ENCODE results near the gene SERPINB6.
A peak's percentile ranks its signal among the peaks of the same experiment; 100 is the strongest.
"Not testable (repeated sequence)": the region's sequence is repeated elsewhere in the genome, so short reads cannot be mapped to it uniquely, and the experiment has no call there.

SERPINB6 gene

GRCh38 chr6:3003226-3003625, 31.9 kb upstream of the SERPINB6 start:
- H3K79me1 ChIP-seq (ENCODE audit: low read length); H2AK5ac ChIP-seq (ENCODE audit: low read length); H3K4ac ChIP-seq (ENCODE audit: low read depth, low read length); H3K27ac ChIP-seq (ENCODE audit: low read depth, low read length); H4K5ac ChIP-seq (ENCODE audit: low read length); H3K9ac ChIP-seq (ENCODE audit: low read length); H2BK5ac ChIP-seq (ENCODE audit: low read length); H3K79me2 ChIP-seq (ENCODE audit: control insufficient read depth, insufficient read depth, low read length); H3K36me3 ChIP-seq (ENCODE audit: control insufficient read depth, insufficient read depth, low read length); H4K8ac ChIP-seq (ENCODE audit: low read depth, low read length); H3K18ac ChIP-seq (ENCODE audit: low read length); H2BK120ac ChIP-seq (ENCODE audit: low read depth, low read length); H3K4me1 ChIP-seq (ENCODE audit: control insufficient read depth, low read depth, low read length); H3K56ac ChIP-seq (ENCODE audit: low read length); H3K23ac ChIP-seq (ENCODE audit: low read length); H2BK15ac ChIP-seq (replicated peaks; ENCODE audit: low read depth); H3K27me3 ChIP-seq (ENCODE audit: insufficient read depth, low read length, poor library complexity); H3K4me3 ChIP-seq (ENCODE audit: low read length); DNase-seq; H3K4me2 ChIP-seq (ENCODE audit: low read length): not testable (repeated sequence)
- WGBS (ENCODE audit: extremely low coverage, insufficient coverage, low lambda C conversion rate) = no CpG with 5 or more reads among the region's 5 CpGs

- Histone ChIP-seq H3K27me3 (ENCODE audit: insufficient read depth, low read length, poor library complexity) (no peaks in the 10 kb centered on the region), H3K18ac (ENCODE audit: low read length) (no peak overlapping the region), H2AK5ac (ENCODE audit: low read length) (no peak overlapping the region), H4K5ac (ENCODE audit: low read length) (no peak overlapping the region), H3K4me3 (ENCODE audit: low read length) (no peak overlapping the region), H3K79me2 (ENCODE audit: control insufficient read depth, insufficient read depth, low read length) (peaks cover 5% of the 10 kb centered on the region), H3K36me3 (ENCODE audit: control insufficient read depth, insufficient read depth, low read length) (peaks cover 4% of the 10 kb centered on the region), H3K4ac (ENCODE audit: low read depth, low read length) (no peak overlapping the region), H2BK15ac (replicated peaks; ENCODE audit: low read depth) (peak overlapping the region; percentile 19), H2BK5ac (ENCODE audit: low read length) (no peak overlapping the region), H2BK120ac (ENCODE audit: low read depth, low read length) (no peak overlapping the region), H3K4me2 (ENCODE audit: low read length) (no peak overlapping the region), H3K9ac (ENCODE audit: low read length) (no peak overlapping the region), H3K56ac (ENCODE audit: low read length) (peak overlapping the region; percentile 71), H3K79me1 (ENCODE audit: low read length) (peaks cover 2% of the 10 kb centered on the region), H3K27ac (ENCODE audit: low read depth, low read length) (no peak overlapping the region), H3K4me1 (ENCODE audit: control insufficient read depth, low read depth, low read length) (peaks cover 1% of the 10 kb centered on the region), H3K23ac (ENCODE audit: low read length) (no peak overlapping the region), H4K8ac (ENCODE audit: low read depth, low read length) (no peak overlapping the region)
- peak; percentile 95 for DNase-seq
- WGBS (ENCODE audit: extremely low coverage, insufficient coverage, low lambda C conversion rate) = no CpG with 5 or more reads among the region's 2 CpGs
Measured at GRCh38 chr6:3001773-3002293, 30.5 kb upstream of the SERPINB6 start.

DNA sequence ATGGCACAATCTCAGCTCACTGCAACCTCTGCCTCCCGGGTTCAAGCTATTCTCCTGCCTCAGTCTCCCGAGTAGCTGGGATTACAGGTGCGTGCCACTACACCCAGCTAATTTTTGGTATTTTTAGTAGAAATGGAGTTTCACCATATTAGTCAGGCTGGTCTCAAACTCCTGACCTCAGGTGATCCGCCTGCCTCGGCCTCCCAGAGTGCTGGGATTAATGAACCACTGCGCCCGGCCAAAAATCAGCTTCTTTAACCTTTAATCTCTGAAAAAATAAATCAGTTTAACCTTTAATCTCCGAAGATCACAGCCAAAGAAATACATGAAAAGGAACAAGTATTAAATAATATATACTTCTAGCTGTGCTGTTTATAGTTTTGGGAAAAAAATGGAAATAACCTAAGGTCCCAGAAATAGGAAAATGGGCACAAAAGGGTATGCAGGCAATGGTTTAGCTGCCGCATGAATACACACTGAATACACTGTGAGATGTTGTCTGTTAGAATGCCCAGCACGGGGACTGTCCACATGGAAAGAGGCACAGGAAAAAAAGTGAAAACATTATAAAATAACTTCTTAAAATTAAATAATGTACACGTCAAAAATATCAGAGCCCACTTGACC, 29.9 kb upstream of the SERPINB6 start:
- Histone ChIP-seq H3K56ac (ENCODE audit: low read length) (peak overlapping the region; percentile 71), H3K4me1 (ENCODE audit: control insufficient read depth, low read depth, low read length) (peaks cover 1% of the 10 kb centered on the region), H2BK15ac (replicated peaks; ENCODE audit: low read depth) (peak overlapping the region; percentile 19), H2AK5ac (ENCODE audit: low read length) (no peak overlapping the region), H3K9ac (ENCODE audit: low read length) (no peak overlapping the region), H3K36me3 (ENCODE audit: control insufficient read depth, insufficient read depth, low read length) (peaks cover 4% of the 10 kb centered on the region), H3K27me3 (ENCODE audit: insufficient read depth, low read length, poor library complexity) (no peaks in the 10 kb centered on the region), H3K27ac (ENCODE audit: low read depth, low read length) (no peak overlapping the region), H3K4me3 (ENCODE audit: low read length) (no peak overlapping the region), H4K5ac (ENCODE audit: low read length) (no peak overlapping the region), H3K79me1 (ENCODE audit: low read length) (peaks cover 2% of the 10 kb centered on the region), H3K79me2 (ENCODE audit: control insufficient read depth, insufficient read depth, low read length) (peaks cover 5% of the 10 kb centered on the region), H4K8ac (ENCODE audit: low read depth, low read length) (no peak overlapping the region), H3K18ac (ENCODE audit: low read length) (no peak overlapping the region), H2BK120ac (ENCODE audit: low read depth, low read length) (no peak overlapping the region), H3K4me2 (ENCODE audit: low read length) (no peak overlapping the region), H3K4ac (ENCODE audit: low read depth, low read length) (no peak overlapping the region), H3K23ac (ENCODE audit: low read length) (no peak overlapping the region), H2BK5ac (ENCODE audit: low read length) (no peak overlapping the region)
- WGBS (ENCODE audit: extremely low coverage, insufficient coverage, low lambda C conversion rate) = no CpG with 5 or more reads among the region's 11 CpGs
- no peak for DNase-seq

DNA sequence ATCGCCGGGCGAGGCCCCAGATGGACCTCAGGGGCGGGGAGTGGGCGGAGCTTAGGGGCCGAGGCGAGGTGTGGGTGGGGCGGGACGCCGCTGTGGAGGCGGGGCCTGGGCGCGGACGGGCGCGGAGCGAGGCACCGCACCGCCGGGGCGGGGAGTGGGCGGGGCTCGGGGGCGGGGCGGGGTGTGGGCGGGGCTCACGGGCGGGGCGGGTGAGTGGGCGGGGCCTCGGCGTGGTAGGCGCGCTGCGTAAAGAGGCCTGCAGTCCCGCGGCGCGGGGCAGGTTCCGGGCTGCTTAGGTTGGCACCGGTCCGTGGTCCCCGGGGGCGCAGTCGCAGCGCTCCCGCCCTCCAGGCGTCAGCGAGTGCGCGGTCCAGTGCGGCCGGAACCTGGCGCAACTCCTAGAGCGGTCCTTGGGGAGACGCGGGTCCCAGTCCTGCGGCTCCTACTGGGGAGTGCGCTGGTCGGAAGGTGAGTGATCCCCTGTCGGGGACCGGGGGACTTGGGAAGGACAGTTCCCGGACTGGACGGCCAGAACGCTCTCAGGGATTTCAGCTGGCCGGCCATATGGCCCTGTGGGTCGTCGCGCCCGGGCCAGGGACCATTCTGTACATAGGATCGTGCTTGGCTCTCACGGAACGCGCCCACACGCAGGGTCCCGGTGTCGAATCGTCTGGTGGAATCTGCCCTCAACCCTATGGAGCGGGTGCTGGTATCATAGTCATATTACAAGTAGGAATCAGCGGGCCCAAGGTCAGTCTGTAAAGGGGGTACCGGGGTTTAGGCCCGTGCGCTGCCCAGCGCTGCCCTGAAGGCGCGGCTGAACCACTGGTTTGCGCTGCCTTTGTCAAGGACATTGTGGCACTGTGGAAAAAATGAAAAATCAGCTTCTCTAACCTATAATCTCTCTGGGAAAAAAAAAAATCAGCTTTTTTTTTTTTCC, 28.5 kb upstream of the SERPINB6 start, which contains the start of gene NQO2:
TSS of gene NQO2 (plus strand) at position 277 of the 940 bp plus-strand sequence. CDS start 6,659 bp downstream, outside the sequence.
- H3K79me2 ChIP-seq (ENCODE audit: control insufficient read depth, insufficient read depth, low read length) = peaks cover 5% of the 10 kb centered on the region
- peak within 1 kb of the TSS; percentile 5 for H3K4ac ChIP-seq (ENCODE audit: low read depth, low read length)
- H3K4me3 ChIP-seq (ENCODE audit: low read length) = peak within 1 kb of the TSS; percentile 90
- H3K18ac ChIP-seq (ENCODE audit: low read length) = peak within 1 kb of the TSS; percentile 81
- H3K4me1 ChIP-seq (ENCODE audit: control insufficient read depth, low read depth, low read length) = peaks cover 1% of the 10 kb centered on the region
- H3K79me1 ChIP-seq (ENCODE audit: low read length) = peaks cover 2% of the 10 kb centered on the region
- no peak within 1 kb of the TSS for H2BK15ac ChIP-seq (replicated peaks; ENCODE audit: low read depth)
- H4K8ac ChIP-seq (ENCODE audit: low read depth, low read length) = no peak within 1 kb of the TSS
- peak within 1 kb of the TSS; percentile 84 for H3K4me2 ChIP-seq (ENCODE audit: low read length)
- no peak within 1 kb of the TSS for H2BK5ac ChIP-seq (ENCODE audit: low read length)
- peak within 1 kb of the TSS; percentile 5 for H2AK5ac ChIP-seq (ENCODE audit: low read length)
- H3K36me3 ChIP-seq (ENCODE audit: control insufficient read depth, insufficient read depth, low read length) = peaks cover 4% of the 10 kb centered on the region
- H3K27ac ChIP-seq (ENCODE audit: low read depth, low read length) = no peak within 1 kb of the TSS
- DNase-seq = peak; percentile 91
- WGBS (ENCODE audit: extremely low coverage, insufficient coverage, low lambda C conversion rate) = no CpG with 5 or more reads among the region's 87 CpGs
- peak within 1 kb of the TSS; percentile 93 for H3K56ac ChIP-seq (ENCODE audit: low read length)
- no peaks in the 10 kb centered on the region for H3K27me3 ChIP-seq (ENCODE audit: insufficient read depth, low read length, poor library complexity)
- peak within 1 kb of the TSS; percentile 91 for H3K9ac ChIP-seq (ENCODE audit: low read length)
- H4K5ac ChIP-seq (ENCODE audit: low read length) = no peak within 1 kb of the TSS
- H3K23ac ChIP-seq (ENCODE audit: low read length) = peak within 1 kb of the TSS; percentile 97
- no peak within 1 kb of the TSS for H2BK120ac ChIP-seq (ENCODE audit: low read depth, low read length)

GRCh38 chr6:2998998-2999617, 27.7 kb upstream of the SERPINB6 start:
- Histone ChIP-seq H3K9ac (ENCODE audit: low read length) (peak overlapping the region; percentile 44), H3K27me3 (ENCODE audit: insufficient read depth, low read length, poor library complexity) (no peaks in the 10 kb centered on the region), H2BK5ac (ENCODE audit: low read length) (no peak overlapping the region), H4K8ac (ENCODE audit: low read depth, low read length) (no peak overlapping the region), H3K4ac (ENCODE audit: low read depth, low read length) (no peak overlapping the region), H2AK5ac (ENCODE audit: low read length) (no peak overlapping the region), H3K4me1 (ENCODE audit: control insufficient read depth, low read depth, low read length) (peaks cover 1% of the 10 kb centered on the region), H2BK15ac (replicated peaks; ENCODE audit: low read depth) (no peak overlapping the region), H3K27ac (ENCODE audit: low read depth, low read length) (no peak overlapping the region), H3K36me3 (ENCODE audit: control insufficient read depth, insufficient read depth, low read length) (no peaks in the 10 kb centered on the region), H3K79me2 (ENCODE audit: control insufficient read depth, insufficient read depth, low read length) (peaks cover 5% of the 10 kb centered on the region), H3K56ac (ENCODE audit: low read length) (peak overlapping the region; percentile 35), H3K79me1 (ENCODE audit: low read length) (peaks cover 2% of the 10 kb centered on the region), H3K4me2 (ENCODE audit: low read length) (peak overlapping the region; percentile 62), H3K23ac (ENCODE audit: low read length) (no peak overlapping the region), H3K4me3 (ENCODE audit: low read length) (no peak overlapping the region), H3K18ac (ENCODE audit: low read length) (no peak overlapping the region), H4K5ac (ENCODE audit: low read length) (no peak overlapping the region), H2BK120ac (ENCODE audit: low read depth, low read length) (no peak overlapping the region)
- no CpG with 5 or more reads among the region's 30 CpGs for WGBS (ENCODE audit: extremely low coverage, insufficient coverage, low lambda C conversion rate)
- DNase-seq = no peak
